Fibroblast of skin of left quadriceps (primary cell): ENCODE data around the gene PLEKHA5.
"Not testable (repeated sequence)": the region's sequence is repeated elsewhere in the genome, so short reads cannot be mapped to it uniquely, and the experiment has no call there.

Source experiments
- DNase-seq, 2 experiments: peaks; one replicate each; pipeline ENCODE4 v3.0.0-alpha.2; 2013; ENCODE audit warnings: low read depth in 2 of 2

PLEKHA5 gene

DNA sequence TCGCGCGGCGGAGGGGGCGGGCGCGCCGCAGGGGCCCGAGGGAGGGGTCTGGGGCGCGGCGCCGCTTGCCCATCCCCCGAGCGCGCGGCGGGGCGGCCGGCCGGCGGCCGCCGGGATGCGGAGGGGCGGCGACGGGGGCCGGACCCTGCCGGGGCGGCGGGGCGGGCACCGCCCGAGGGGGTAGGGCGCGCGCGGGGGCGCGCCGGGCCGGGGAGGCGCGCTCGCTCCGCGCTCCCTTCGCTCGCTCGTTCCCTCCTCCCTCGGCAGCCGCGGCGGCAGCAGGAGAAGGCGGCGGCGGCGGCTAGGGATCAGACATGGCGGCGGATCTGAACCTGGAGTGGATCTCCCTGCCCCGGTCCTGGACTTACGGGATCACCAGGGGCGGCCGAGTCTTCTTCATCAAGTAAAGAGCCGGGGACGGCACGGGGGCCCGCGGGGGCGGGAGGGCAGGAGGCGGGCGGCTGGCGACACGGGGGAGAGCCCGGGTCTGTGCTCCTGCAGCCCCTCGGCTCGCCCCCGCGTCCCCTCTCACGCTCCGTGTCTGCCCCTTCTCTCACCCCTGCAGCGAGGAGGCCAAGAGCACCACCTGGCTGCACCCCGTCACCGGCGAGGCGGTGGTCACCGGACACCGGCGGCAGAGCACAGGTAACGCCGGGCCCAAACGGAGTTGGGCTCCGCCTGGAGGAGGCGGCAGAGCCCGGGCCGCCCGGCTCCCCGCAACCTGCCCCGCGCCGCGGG, at the start of gene PLEKHA5:
Gene PLEKHA5 (plus strand): TSS at position 248 of the 738 bp plus-strand sequence. CDS start 67 bp downstream, at position 315.
- DNase-seq: peak; percentile 47 to 53

GRCh38 chr12:19080918-19081317, 48.6 kb upstream of the PLEKHA5 start:
- DNase-seq: no peak

DNA sequence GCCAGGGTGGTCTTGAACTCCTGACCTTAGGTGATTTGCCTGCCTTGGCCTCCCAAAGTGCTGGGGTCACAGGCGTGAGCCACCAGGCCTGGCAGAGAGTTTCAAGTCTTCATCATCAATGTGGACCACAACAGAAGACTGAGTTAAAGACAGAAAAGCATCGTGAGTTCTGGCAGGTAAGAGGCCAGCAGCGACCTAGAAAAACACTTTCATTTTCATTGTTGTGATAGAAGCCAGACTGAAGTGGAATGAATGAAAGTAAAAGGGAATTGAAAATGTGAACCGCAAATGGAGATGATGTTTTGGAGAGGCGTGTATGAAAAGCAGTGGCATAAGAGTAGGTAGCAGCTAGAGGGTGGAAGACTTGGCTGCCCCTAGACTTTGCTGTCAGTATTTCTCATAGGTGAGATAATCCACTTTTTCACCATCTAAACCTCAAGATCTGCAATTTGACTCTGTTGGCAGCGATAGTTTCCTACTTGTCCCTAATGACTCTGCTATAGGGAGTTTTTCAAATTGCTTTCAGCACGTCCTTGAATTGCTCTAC, 47.1 kb upstream of the PLEKHA5 start:
- DNase-seq: no peak

DNA sequence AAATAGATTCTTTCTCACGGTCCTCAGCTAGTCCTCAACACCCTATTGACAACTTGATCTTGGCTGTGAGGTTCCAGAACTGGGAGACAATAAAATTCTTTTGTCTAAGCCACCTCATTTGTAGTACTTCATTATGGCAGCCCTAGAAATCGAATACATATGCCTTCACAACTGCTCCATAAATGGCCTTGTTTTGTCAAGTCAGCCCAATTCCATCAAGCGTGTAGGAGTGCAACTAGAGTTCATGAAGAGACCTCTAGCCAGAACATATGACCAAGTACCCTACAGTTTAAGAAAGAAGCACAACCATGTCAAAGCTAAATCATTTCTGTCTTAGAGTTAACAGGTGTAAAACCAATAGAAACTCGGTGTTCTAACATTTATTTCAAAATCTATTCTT, 45.0 kb upstream of the PLEKHA5 start:
- DNase-seq: no peak

GRCh38 chr12:19085090-19085489, 44.4 kb upstream of the PLEKHA5 start:
- no peak for DNase-seq

DNA sequence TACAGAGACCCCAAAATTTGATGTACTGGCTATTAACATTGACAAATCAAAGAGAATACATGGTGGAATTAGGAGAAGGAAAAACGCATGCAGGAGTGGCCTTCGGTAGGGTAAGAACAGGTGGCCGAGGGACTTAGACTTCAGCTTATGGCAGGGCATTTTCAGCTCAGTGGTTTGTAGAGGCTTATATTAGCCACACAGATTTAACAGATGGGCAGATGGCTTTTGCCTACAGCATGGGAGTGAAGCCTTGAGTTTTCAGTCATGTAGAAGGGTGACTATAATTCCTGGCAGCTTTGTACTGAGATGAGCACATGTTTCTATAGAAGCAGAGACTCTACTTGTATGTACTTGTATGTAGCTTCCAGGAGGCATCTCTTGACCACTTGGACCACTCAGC, 40.9 kb upstream of the PLEKHA5 start:
- DNase-seq: no peak

DNA sequence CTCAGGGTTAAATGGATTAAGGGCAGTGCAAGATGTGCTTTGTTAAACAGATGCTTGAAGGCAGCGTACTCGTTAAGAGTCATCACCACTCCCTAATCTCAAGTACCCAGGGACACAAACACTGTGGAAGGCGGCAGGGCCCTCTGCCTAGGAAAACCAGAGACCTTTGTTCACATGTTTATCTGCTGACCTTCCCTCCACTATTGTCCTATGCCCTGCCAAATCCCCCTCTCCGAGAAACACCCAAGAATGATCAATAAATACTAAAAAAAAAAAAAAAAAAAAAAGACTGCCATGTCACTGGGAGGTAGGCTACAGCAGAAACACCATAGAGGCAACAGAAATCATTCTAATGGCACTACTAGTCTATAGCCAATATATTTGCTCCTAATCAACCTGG, 37.1 kb upstream of the PLEKHA5 start:
- not testable (repeated sequence) for DNase-seq

- no peak for DNase-seq
These were observed 36.3 kb upstream of the PLEKHA5 start for GRCh38 chr12:19093218-19093617.

DNA sequence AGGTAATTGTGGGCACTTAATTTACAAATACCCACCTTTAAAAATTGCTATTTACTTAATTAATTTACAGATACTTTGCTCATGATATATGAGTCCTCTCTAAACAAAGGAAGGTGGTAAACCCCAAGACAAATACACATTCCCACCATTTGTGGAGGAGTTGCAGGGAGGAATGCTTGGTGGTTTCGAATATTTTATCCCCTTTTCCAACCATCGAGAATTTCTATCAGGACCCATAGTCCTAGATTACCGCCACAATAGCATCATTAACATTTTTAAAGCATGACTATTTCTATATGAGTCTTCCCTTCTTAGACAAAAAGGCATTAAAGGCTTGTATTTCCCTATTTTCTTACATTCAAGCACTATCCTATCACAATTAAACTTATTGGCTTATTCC, 34.2 kb upstream of the PLEKHA5 start:
- DNase-seq: no peak

DNA sequence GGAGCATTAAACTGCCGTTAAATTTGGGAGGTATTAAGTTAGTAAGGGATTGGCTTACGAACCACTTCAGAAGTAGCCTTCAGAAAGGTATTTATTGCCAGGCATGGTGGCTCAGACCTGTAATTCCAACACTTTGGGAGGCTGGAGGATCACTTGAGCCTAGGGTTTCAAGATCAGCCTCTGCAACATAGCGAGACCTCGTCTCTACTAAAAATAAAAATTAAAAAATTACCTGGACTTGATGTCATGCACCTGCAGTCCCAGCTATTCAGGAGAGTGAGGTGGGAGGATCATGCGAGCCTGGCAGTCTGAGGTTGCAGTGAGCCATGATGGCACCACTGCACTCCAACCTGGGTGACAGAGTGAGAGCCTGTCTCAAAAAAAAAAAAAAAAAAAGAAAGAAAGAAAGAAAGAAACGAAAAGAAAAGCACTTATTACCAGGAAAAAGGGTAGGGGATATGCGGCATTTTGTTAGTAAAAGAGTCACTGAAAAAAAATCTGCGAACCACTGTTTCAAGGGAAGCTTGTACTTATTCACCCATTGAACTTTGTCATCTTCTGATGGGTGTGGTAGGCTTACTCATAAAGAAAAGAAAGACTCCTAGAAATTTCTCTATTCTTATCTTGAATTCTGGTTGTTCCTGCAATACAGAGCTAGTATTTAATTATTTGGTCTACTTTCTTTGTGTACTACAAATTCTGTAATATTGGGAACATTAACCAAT, 33.6 kb upstream of the PLEKHA5 start:
- no peak for DNase-seq

DNA sequence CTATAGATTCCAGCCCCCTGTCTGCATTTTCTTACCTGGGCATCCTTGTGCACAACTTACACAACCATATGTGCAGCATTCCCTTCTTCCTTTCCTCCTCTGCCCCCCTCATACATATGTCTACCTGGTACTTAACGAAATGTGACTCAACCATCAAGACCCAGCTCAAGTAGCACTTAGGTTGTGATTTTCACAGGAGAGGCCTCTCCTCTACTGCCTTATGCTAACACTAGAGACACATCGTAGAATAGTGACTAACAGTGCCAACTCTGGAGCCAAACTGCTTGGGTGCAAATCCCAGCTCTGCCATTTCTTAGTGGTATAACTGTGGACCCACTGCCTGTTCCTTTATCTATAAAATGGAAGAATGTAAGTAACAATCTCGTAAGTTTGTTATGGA, 24.1 kb upstream of the PLEKHA5 start:
- DNase-seq: no peak

DNA sequence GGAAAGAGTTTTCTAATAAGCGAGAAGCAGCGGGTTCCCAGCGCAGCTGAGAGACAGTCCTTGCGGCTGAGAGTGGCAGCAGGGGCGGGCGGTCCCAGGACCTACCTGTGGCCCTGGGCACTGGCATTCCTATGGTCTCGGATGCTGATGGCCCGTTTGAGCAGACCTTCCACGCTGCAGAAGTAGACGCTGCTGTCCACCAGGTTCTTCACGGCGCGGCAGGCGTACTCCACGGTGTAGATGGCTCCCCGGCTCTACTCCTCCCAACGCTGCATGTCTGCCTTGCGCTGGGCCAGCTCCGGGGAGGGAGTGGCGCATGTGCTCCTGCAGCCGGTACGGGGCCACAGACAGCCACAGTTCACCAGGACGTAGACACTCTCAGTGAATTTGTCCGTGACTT, 21.8 kb upstream of the PLEKHA5 start:
- DNase-seq: no peak

GRCh38 chr12:19110221-19110940, 19.2 kb upstream of the PLEKHA5 start:
- no peak for DNase-seq

DNA sequence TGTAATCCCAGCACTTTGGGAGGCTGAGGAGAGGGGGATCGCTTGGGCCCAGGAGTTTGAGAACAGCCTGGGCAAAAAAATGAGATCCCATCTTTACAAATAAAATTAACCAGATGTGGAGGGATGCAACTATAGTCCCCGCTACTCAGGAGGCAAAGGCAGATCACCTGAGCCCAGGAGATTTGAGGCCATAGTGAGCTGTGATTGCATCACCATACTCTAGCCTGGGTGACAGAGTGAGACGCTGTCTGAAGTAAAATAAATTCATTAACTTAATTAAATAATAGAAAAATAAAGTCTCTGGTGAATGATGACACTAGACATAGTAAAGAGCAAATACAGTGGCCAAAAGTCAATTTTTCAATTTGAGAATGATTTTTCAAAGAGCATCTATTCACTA, 16.1 kb upstream of the PLEKHA5 start:
- no peak for DNase-seq

- no peak for DNase-seq
These were observed 14.2 kb upstream of the PLEKHA5 start for GRCh38 chr12:19115285-19115684.

DNA sequence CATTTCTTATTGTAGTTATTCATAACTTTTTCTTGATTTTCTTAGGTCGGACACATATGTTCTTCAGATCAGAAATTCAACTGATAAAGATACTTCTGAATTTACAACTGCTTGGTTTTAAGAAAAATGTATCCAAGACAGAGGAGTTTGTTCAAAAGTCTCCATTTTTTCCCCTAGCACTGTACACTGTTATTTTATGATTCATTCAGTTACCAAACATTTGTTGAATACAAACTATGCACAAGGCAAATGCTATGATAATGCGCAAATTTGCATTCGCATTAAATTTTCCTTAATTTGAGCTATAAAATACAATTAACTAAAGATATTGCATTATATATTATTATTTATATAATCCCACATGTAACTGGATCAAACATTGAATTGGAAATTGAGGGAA, 10.1 kb upstream of the PLEKHA5 start:
- DNase-seq: no peak

- DNase-seq: no peak
These were observed 8.7 kb upstream of the PLEKHA5 start for GRCh38 chr12:19120795-19121194.

DNA sequence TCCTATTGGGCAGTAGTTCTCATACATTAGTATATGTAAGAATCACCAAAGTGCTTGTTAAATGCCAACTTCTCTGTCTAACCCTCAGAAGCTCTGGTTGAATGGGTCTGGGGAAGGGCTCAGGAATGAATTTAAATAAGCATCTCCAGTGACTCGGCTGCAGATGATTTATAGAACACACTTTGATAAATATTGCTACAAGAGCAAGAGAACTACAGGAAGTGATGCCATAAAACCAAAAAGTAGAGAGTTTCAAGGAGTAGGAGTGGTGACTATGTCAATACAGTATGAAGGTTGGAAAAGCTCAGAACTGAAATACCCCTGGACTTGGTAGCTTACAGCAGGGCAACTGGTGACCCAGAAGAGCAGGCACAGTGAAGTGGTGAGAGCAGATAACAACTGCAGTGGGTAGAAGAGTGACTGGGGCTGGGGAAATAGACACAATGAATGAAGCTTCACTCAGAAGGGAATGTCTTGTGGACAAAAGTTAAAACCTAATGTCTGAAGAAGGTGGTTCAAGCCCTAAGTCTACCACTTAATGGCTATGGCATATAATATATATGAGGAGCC, 8.0 kb upstream of the PLEKHA5 start:
- DNase-seq: no peak

DNA sequence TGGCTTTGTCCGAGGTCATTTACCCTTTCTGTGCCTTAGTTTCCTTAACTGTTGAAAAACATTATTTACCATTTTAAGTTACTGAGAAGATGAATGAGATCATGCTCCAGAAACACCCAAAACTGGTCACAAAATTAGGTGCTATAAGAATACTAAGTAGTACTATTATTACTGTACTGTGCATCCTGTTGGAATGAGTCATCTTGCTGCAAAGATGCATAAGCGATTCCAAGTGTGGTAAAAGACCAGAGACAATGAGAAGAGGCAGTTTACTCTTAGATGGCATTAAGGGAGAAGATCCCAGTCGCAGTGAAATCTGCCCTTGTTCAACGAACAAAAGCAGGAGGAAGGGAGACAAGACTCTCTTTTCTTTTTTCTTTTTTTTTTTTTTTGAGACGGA, 4.2 kb upstream of the PLEKHA5 start:
- no peak for DNase-seq

GRCh38 chr12:19127270-19127669, 2.3 kb upstream of the PLEKHA5 start:
- no peak for DNase-seq

GRCh38 chr12:19128485-19128884, 1.0 kb upstream of the PLEKHA5 start:
- no peak for DNase-seq

GRCh38 chr12:19129122-19129485, 429 bp upstream of the PLEKHA5 start:
- no peak for DNase-seq
